Epithelial cell of prostate (primary cell): ENCODE results near the gene PYGB.

ENCODE experiments used
- DNase-seq: peaks from one replicate; pipeline ENCODE4 v3.0.0-alpha.2; 2011; ENCODE audit warnings: low read depth, low spot score
- H3K27ac ChIP-seq: fragments of 450-650 bp; 2 replicates; pipeline ENCODE4 v1.5.1; 2017; ENCODE audit warnings: mild to moderate bottlenecking

PYGB gene

GRCh38 chr20:25291432-25292133, 43.7 kb downstream of the PYGB start:
- no peak for DNase-seq
- H3K27ac ChIP-seq = peak overlapping the region; percentile 11

- DNase-seq = no peak
- peak overlapping the region; percentile 86 for H3K27ac ChIP-seq
Observed at GRCh38 chr20:25292176-25292891, 44.4 kb downstream of the PYGB start.

GRCh38 chr20:25293507-25293906, 45.6 kb downstream of the PYGB start:
- H3K27ac ChIP-seq = peak overlapping the region; percentile 86
- no peak for DNase-seq

GRCh38 chr20:25293910-25294458, 46.1 kb downstream of the PYGB start:
- H3K27ac ChIP-seq = peak overlapping the region; percentile 86
- DNase-seq = no peak

- peak overlapping the region; percentile 86 for H3K27ac ChIP-seq
- no peak for DNase-seq
Observed at GRCh38 chr20:25294459-25295385, 46.8 kb downstream of the PYGB start.

- H3K27ac ChIP-seq = peak overlapping the region; percentile 86
- DNase-seq = no peak
Observed at GRCh38 chr20:25295386-25296093, 47.7 kb downstream of the PYGB start.

GRCh38 chr20:25296094-25297093, 48.5 kb downstream of the PYGB start:
- H3K27ac ChIP-seq = peak overlapping the region; percentile 86
- no peak for DNase-seq

- no peak for DNase-seq
- H3K27ac ChIP-seq = peak overlapping the region; percentile 86
Observed at GRCh38 chr20:25297141-25297905, 49.4 kb downstream of the PYGB start.

- DNase-seq = no peak
- H3K27ac ChIP-seq = peak overlapping the region; percentile 47
Observed at GRCh38 chr20:25299806-25300205, 51.9 kb downstream of the PYGB start.

- no peak for DNase-seq
- peak overlapping the region; percentile 47 for H3K27ac ChIP-seq
Observed at GRCh38 chr20:25300496-25301170, 52.7 kb downstream of the PYGB start.

- H3K27ac ChIP-seq = peak overlapping the region; percentile 47
- no peak for DNase-seq
Observed at GRCh38 chr20:25301357-25301920, 53.6 kb downstream of the PYGB start.

GRCh38 chr20:25302596-25302995, 54.7 kb downstream of the PYGB start:
- peak overlapping the region; percentile 47 for H3K27ac ChIP-seq

GRCh38 chr20:25303292-25304024, 55.6 kb downstream of the PYGB start:
- no peak for DNase-seq
- H3K27ac ChIP-seq = no peak overlapping the region

More at GRCh38 chr20:25302596-25302995, 54.7 kb downstream of the PYGB start:
- DNase-seq = no peak

GRCh38 chr20:25304025-25304549, 56.2 kb downstream of the PYGB start:
- H3K27ac ChIP-seq = no peak overlapping the region
- DNase-seq = no peak

- no peak for DNase-seq
- H3K27ac ChIP-seq = no peak overlapping the region
Observed at GRCh38 chr20:25306991-25307903, 59.4 kb downstream of the PYGB start.
